Endothelial cell of umbilical vein (primary cell): Measurements from ENCODE around the gene CYP1A2. TPM values are rescaled to one million over a fixed set of nuclear protein-coding genes. Genes with fewer than 3 reads are reported as not detected.

Experiments used
- BruUV-seq: library from RNA; stranded (reverse); fragments of 400-500 nt; replicated peaks from 2 replicates; lab custom pipeline; 2021; lab: Mats Ljungman, UMichigan
- CTCF ChIA-PET: fragments of 300-600, 350-600 bp; sonication (Branson Sonifier 250); formaldehyde crosslinking; loops from one replicate; lab custom pipeline; 2021; ENCODE audit warnings: antibody characterized with exemption, inconsistent platforms; lab: Charles Lee
- POLR2A ChIA-PET: fragments of 300-600, 350-600 bp; sonication (Branson Sonifier 250); formaldehyde crosslinking; loops from one replicate; lab custom pipeline; 2021; ENCODE audit warnings: antibody characterized with exemption, inconsistent platforms; lab: Charles Lee
- DNase-seq: peaks from one replicate; pipeline ENCODE4 v3.0.0-alpha.2; 2011; ENCODE audit warnings: low read depth, low spot score
- FAIRE-seq: peaks from 2 replicates; lab custom pipeline; 2011; peaks lifted over from hg19 to GRCh38; lab: Jason Lieb, UNC
- H2AFZ ChIP-seq: 2 replicates; pipeline ENCODE4 v1.6.0; 2012; ENCODE audit warnings: low read depth, low read length, control low read depth, inconsistent platforms
- H3K27ac ChIP-seq: 2 replicates; pipeline ENCODE4 v1.5.1; 2011; ENCODE audit warnings: low read depth, mild to moderate bottlenecking, control low read depth, low read length, moderate library complexity; ENCODE audit not compliant: insufficient read depth
- H3K27me3 ChIP-seq, 2 experiments: 2 replicates each; pipeline versions ENCODE4 v1.6.0 to v1.6.1; 2011; ENCODE audit warnings: low read length in 2 of 2, mixed read lengths in 1 of 2; ENCODE audit not compliant: control insufficient read depth in 2 of 2, insufficient read depth in 2 of 2
- H3K36me3 ChIP-seq, 2 experiments: 2 replicates in 1 of 2; 3 replicates in 1 of 2; pipeline ENCODE4 v1.5.1; 2011; ENCODE audit warnings: low read length in 2 of 2, mild to moderate bottlenecking in 1 of 2, moderate library complexity in 1 of 2; ENCODE audit not compliant: control insufficient read depth in 2 of 2, insufficient read depth in 2 of 2; ENCODE audit errors: extremely low read depth in 1 of 2
- H3K4me1 ChIP-seq: 3 replicates; pipeline ENCODE4 v1.5.1; 2011; ENCODE audit warnings: mild to moderate bottlenecking, low read length; ENCODE audit not compliant: control insufficient read depth, insufficient read depth; ENCODE audit errors: extremely low read depth
- H3K4me2 ChIP-seq: 2 replicates; pipeline ENCODE4 v1.6.1; 2011; ENCODE audit warnings: low read length, control low read depth, mixed read lengths; ENCODE audit not compliant: insufficient read depth
- H3K4me3 ChIP-seq, 3 experiments: fragments of 200-600 bp in 1 of 3; sonication (generic), shearing (Covaris generic) in 1 of 3; replicated peaks in 1 of 3; 2 replicates each; pipeline ENCODE4 v1.5.1; 2011 to 2016; ENCODE audit warnings: control low read depth in 3 of 3, low read length in 3 of 3, mild to moderate bottlenecking in 2 of 3, inconsistent platforms in 1 of 3, low read depth in 1 of 3, moderate library complexity in 1 of 3; ENCODE audit not compliant: insufficient read depth in 1 of 3
- H3K79me2 ChIP-seq: 2 replicates; pipeline ENCODE4 v1.6.0; 2012; ENCODE audit warnings: low read length, inconsistent platforms; ENCODE audit not compliant: control insufficient read depth, insufficient read depth
- H3K9ac ChIP-seq: replicated peaks from 2 replicates; pipeline ENCODE3; 2011; ENCODE audit warnings: low read length, control low read depth; ENCODE audit not compliant: insufficient read depth; ENCODE audit errors: extremely low read depth
- H3K9me1 ChIP-seq: replicated peaks from 3 replicates; pipeline ENCODE4 v1.6.0; 2011; ENCODE audit warnings: mild to moderate bottlenecking, low read length; ENCODE audit not compliant: control insufficient read depth, insufficient read depth; ENCODE audit errors: extremely low read depth
- H3K9me3 ChIP-seq: replicated peaks from 2 replicates; pipeline ENCODE4 v1.5.1; 2012; ENCODE audit warnings: low read length, inconsistent platforms; ENCODE audit not compliant: control insufficient read depth, insufficient read depth
- H4K20me1 ChIP-seq: replicated peaks from 2 replicates; pipeline ENCODE3; 2011; ENCODE audit warnings: mild to moderate bottlenecking, low read length; ENCODE audit not compliant: control insufficient read depth, insufficient read depth; ENCODE audit errors: extremely low read depth
- CTCF ChIP-seq, 2 donors: IDR thresholded peaks; 1 replicate in 1 of 2; 2 replicates in 1 of 2; pipeline ENCODE4 v1.5.1; 2011; ENCODE audit warnings: low read length in 2 of 2, mild to moderate bottlenecking in 2 of 2, moderate library complexity in 2 of 2, control low read depth in 1 of 2, inconsistent platforms in 1 of 2, low read depth in 1 of 2; ENCODE audit not compliant: insufficient read depth in 1 of 2; ENCODE audit errors: extremely low read depth in 1 of 2
- FOS ChIP-seq: IDR thresholded peaks from 2 replicates; pipeline ENCODE4 v1.6.1; 2011; ENCODE audit warnings: mild to moderate bottlenecking, low read length, moderate library complexity, borderline replicate concordance; ENCODE audit not compliant: insufficient read depth
- GATA2 ChIP-seq: IDR thresholded peaks from 2 replicates; pipeline ENCODE4 v1.7.0; 2011; ENCODE audit warnings: low read depth, mild to moderate bottlenecking, moderate library complexity, mixed read lengths, low read length; ENCODE audit not compliant: insufficient read length, insufficient read depth
- MAX ChIP-seq: IDR thresholded peaks from 2 replicates; pipeline ENCODE4 v1.6.1; 2011; ENCODE audit not compliant: insufficient read depth, insufficient read length
- MYC ChIP-seq: IDR thresholded peaks from one replicate; pipeline ENCODE4 v1.6.1; 2011; ENCODE audit warnings: mild to moderate bottlenecking, low read depth, low read length
- POLR2A ChIP-seq: IDR thresholded peaks from 2 replicates; pipeline ENCODE4 v1.6.1; 2012; ENCODE audit warnings: low read depth, mild to moderate bottlenecking, control low read depth, low read length
- POLR2AphosphoS5 ChIP-seq: IDR thresholded peaks from 2 replicates; pipeline ENCODE4 v1.6.1; 2012; ENCODE audit warnings: low read depth, mild to moderate bottlenecking, control low read depth, low read length, moderate library complexity; ENCODE audit not compliant: insufficient read depth
- dilution Hi-C: fragments of 300-500 bp; cut with MboI; formaldehyde crosslinking; loops from one replicate; pipeline ENCODE4 v1.15.0; 2019; ENCODE audit warnings: low sequenced_read_pairs; ENCODE audit not compliant: extremely low pct_ligation_motif_present
- intact Hi-C: fragments of 100-400 bp; cut with micrococcal nuclease; formaldehyde crosslinking; loops from one replicate; pipeline ENCODE4 v1.10.0; 2022
- polyA plus RNA-seq, 4 experiments: library from polyadenylated mRNA; depleted of rRNA in 3 of 4; stranded (reverse) in 3 of 4; unstranded in 1 of 4; fragments of >200 nt; gene quantifications; 2 replicates each; pipeline versions ENCODE4 v1.2.1 to v1.2.3, GENCODE V29; 2011 to 2012; ENCODE audit warnings: missing spikeins in 1 of 4
- total RNA-seq: library from RNA; stranded (reverse); gene quantifications from 2 replicates; pipeline ENCODE4 v1.2.3, GENCODE V29; 2021

CYP1A2 gene
- total and polyA plus RNA-seq, 2 donors (not counting 3 experiments of a cell fraction or from before 2014, with no cell fraction given) = not detected

- Histone ChIP-seq H2AFZ (no peak overlapping the region), H3K4me3 (no peak overlapping the region), H3K27me3 (no peaks in the 10 kb centered on the region), H4K20me1 (peaks cover 2% of the 10 kb centered on the region), H3K9ac (no peak overlapping the region), H3K9me3 (no peaks in the 10 kb centered on the region), H3K36me3 (peaks cover 0 to 5% of the 10 kb centered on the region in 2 experiments), H3K27ac (no peak overlapping the region), H3K79me2 (peaks cover 73% of the 10 kb centered on the region), H3K9me1 (no peaks in the 10 kb centered on the region), H3K4me2 (no peak overlapping the region), H3K4me1 (peaks cover 25% of the 10 kb centered on the region)
- intact Hi-C loops (no loop called here), dilution Hi-C loops (no loop called here)
- FAIRE-seq (no peak), DNase-seq (no peak)
- no TSS peak for BruUV-seq
- ChIA-PET CTCF (interaction anchor here (1.9 to 8.3 kb wide), 4 partner anchors 9 to 165 kb away, joined by 9 to 98 read pairs (median 10); no protein-coding TSS in a partner anchor), POLR2A (interaction anchor here (0.5 kb wide), 1 partner anchor 128 kb away, joined by 5 read pairs; no protein-coding TSS in a partner anchor)
- TF ChIP-seq CTCF (IDR thresholded peaks at IDR 0.05; ENCODE audit: extremely low read depth in 1 of 2, insufficient read depth in 1 of 2, low read depth in 1 of 2, low read length in 2 of 2) = no peak
- TF ChIP-seq GATA2 = no peak
- TF ChIP-seq POLR2A = no peak
- no peak for TF ChIP-seq MYC
- no peak for TF ChIP-seq POLR2AphosphoS5
- no peak for TF ChIP-seq MAX
- TF ChIP-seq FOS = no peak
Observed at GRCh38 chr15:74784426-74785193, 36.0 kb downstream of the CYP1A2 start.
